Measurements from ENCODE around the gene ATP5PB.
A peak's percentile ranks its signal among the peaks of the same experiment; 100 is the strongest.

The ATP5PB gene

DNA sequence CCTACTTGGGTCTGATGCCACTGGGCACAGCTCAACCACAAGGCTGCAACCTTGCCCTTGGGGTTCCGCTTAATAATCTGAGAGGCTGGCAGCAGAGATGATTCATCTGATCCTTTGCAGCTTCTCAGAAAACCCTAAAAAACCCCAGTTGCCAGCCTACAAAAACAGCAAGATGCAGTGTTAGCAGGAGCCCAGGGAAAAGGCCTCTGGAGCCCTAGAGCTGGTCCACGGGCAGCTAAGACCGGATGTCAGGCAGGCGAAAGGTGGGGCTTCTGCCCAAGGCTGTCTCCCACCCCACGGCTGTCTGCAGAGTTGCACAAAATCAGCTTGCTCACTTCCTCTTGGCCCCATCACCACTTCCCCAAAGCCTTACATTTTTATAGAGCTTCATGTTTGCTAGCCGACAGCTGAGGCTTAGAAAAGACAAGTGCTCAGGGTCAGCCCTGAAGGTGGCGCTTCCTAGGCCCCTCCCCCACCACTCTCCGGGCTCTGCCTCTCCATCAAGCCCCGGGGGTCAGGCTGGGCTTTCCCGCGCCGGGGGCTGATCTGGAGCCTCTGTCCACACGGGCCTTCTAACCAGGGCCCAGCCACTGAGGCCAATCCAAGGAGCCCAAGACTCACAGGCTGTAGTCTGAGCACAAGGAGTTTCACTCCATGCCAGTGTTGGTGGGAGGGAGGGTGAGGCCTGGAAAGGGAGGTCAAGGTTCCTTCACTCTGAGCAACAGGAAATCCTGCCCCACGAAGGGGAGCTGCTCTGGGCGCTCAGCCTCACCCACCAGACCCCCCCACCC lies 58.3 kb downstream of the ATP5PB start:
- peak; percentile 72 for DNase-seq (ENCODE audit: low spot score)

DNA sequence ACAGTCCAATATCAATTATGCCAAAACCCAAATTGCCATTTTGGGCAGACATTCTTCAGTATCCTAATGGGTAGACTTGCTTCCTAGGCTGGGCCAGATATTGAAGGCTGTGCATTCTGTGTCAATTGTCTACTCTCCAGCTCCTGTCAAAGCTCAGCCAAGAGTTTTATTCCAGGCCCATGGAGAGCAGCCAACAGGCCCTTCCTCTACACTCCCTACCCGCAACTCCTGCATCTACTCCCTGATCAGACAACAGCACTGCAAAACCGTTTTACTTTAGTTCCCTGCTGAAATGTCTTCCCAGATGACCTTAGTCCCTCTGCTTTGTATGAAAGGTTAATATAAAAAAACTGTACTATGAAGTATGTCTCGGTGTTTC lies 60.7 kb downstream of the ATP5PB start:
- no peak for DNase-seq (ENCODE audit: low spot score)

DNA sequence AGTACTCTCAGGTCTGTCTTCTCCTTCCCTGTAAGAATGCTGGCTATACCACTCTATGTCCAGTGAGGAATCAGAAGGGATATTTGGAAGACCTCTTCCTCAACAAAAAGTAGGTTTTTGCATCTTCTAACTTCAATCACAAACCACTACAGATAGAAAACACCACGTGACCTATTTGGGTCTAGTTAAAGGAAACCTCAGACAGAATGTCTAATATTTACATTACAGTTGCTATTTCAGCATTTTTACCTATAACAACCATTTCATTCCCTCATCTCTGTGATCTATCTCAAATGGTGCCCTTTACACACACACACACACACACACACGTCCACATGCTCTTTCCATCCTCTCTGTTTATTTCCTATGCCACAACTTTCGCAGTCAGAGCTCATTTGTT lies 62.1 kb downstream of the ATP5PB start:
- DNase-seq (ENCODE audit: low spot score): no peak

Measured in HuH-7 (cell line).